Heart right ventricle (tissue), 16 donors: ENCODE results near the gene ADGRD1. TPM values are rescaled to one million over a fixed set of nuclear protein-coding genes. Genes with fewer than 3 reads are reported as not detected.

Experiments
- ATAC-seq, 8 donors: fragments of 200-7000 bp; cut with Tn5 transposase; one replicate each; pipeline ENCODE4 v1.9.1; 2020; ENCODE audit warnings: mild to moderate bottlenecking in 8 of 8, moderate library complexity in 8 of 8, moderate number of reproducible peaks in 1 of 8
- DNase-seq, 2 donors: peaks; one replicate each; pipeline ENCODE4 v3.0.0-alpha.2; 2020
- H3K27ac ChIP-seq, 10 donors: fragments of 200-600 bp; sonication (generic) in 2 of 10; one replicate each; pipeline versions ENCODE4 v1.5.0 to v1.8.0; 2020 to 2022; ENCODE audit warnings: mild to moderate bottlenecking in 3 of 10
- H3K27me3 ChIP-seq, 7 donors: fragments of 200-600 bp; one replicate each; pipeline ENCODE4 v1.8.0; 2021 to 2022; ENCODE audit warnings: mild to moderate bottlenecking in 2 of 7
- H3K36me3 ChIP-seq, 9 donors: fragments of 200-600 bp; sonication (generic) in 1 of 9; one replicate each; pipeline versions ENCODE4 v1.5.0 to v1.8.0; 2020 to 2022; ENCODE audit warnings: mild to moderate bottlenecking in 2 of 9
- H3K4me1 ChIP-seq, 9 donors: fragments of 200-600 bp; sonication (generic) in 1 of 9; one replicate each; pipeline versions ENCODE4 v1.5.0 to v1.8.0; 2020 to 2022; ENCODE audit warnings: mild to moderate bottlenecking in 4 of 9
- H3K4me3 ChIP-seq, 10 donors: fragments of 200-600 bp; sonication (generic) in 2 of 10; one replicate each; pipeline versions ENCODE4 v1.5.0 to v1.8.0; 2020 to 2022; ENCODE audit warnings: mild to moderate bottlenecking in 7 of 10, moderate library complexity in 2 of 10
- H3K9me3 ChIP-seq, 11 donors: fragments of 200-600 bp in 10 of 11; sonication (generic) in 2 of 11; one replicate each; pipeline versions ENCODE4 v1.5.0 to v1.8.0; 2013 to 2022; ENCODE audit warnings: mild to moderate bottlenecking in 2 of 11, control low read depth in 1 of 11, moderate library complexity in 1 of 11
- CTCF ChIP-seq, 9 donors: fragments of 200-600 bp; sonication (generic) in 2 of 9; IDR thresholded peaks; one replicate each; pipeline versions ENCODE4 v1.5.0 to v1.8.0; 2021 to 2022; ENCODE audit warnings: antibody characterized with exemption in 9 of 9, mild to moderate bottlenecking in 5 of 9, moderate library complexity in 1 of 9
- WGBS, 2 donors: extraction: QIAGEN DNeasy Blood & Tissue Kit; methylation state at CpG; one replicate each; pipeline ENCODE4 v1.1.7; 2013; ENCODE audit warnings: inconsistent platforms in 1 of 2; 5-methylcytosine and 5-hydroxymethylcytosine counted together
- intact Hi-C, 10 donors: fragments of 100-400 bp; cut with DNase I; formaldehyde crosslinking; loops; one replicate each; pipeline versions ENCODE4 v1.11.1 to v1.14.2; 2022
- polyA plus RNA-seq, 2 donors: library from polyadenylated mRNA; stranded (reverse); fragments of 200-250 nt; gene quantifications; one replicate each; pipeline ENCODE4 v1.2.3, GENCODE V29; 2013
- total RNA-seq, 10 donors: library from RNA; stranded (reverse); fragmentation: NEBNext Ultra II Directional in 3 of 10; extraction: Animal tissue kit (Norgen Biotek cat#: 25700) in 3 of 10; gene quantifications; one replicate each; pipeline versions ENCODE4 v1.2.1 to v1.2.4, GENCODE V29; 2021 to 2023
- donor health status: Arrhythmogenic right ventricular cardiomyopathy.
- donor health status: ischemic (EF 13 %, LVEDD 7.1; RV severe dilation, severe dysfunction).
- donor health status: healthy with polysubstance abuse.
- donor health status: DM: no; HTN: yes; CAD: no.
- donor health status: DM: no; HTN: no; CAD: no.
- donor health status: ischemic (EF 25% LVEDD 6.9; RV normal size, moderate dysfunction).
- donor health status: ischemic (EF 25% LVEDD 5.7; RV mildly dilated, moderate dysfunction).
- donor health status: healthy.
- donor health status: DM: yes; HTN: yes; CAD: no.
- donor health status: Ischemic cardiomyopathy.
- donor health status: ischemic (EF 35%, LVEDD 5.7; RV mildly dilated, moderate dysfunction).
- donor health status: nonischemic (EF 11% LVEDD 7.7; RV severe dilation, severe dysfunction).
- donor health status: DM: yes; HTN: yes; CAD: no.
- donor health status: PGD.
- donor health status: ischemic (EF 29% LVEDD 5.4; RV normal size, mild dysfunction).
- donor health status: nonischemic (EF 23%, LVEDD 6.1; RV moderate dilation, normal function).

Gene ADGRD1
- total and polyA plus RNA-seq, 12 donors, result 16.8 to 157 (median 69.7) TPM

GRCh38 chr12:131142891-131143657, 189.4 kb downstream of the ADGRD1 start:
- no peak overlapping the region for H3K27ac ChIP-seq

GRCh38 chr12:131146173-131146675, 192.5 kb downstream of the ADGRD1 start:
- peak in 1 of 8 donors; percentile 56 for ATAC-seq
- Histone ChIP-seq H3K36me3 (no peaks in the 10 kb centered on the region), H3K27ac (no peak overlapping the region), H3K27me3 (no peaks in the 10 kb centered on the region), H3K9me3 (peaks cover 0 to 8% (median 0%) of the 10 kb centered on the region in 11 donors), H3K4me3 (no peak overlapping the region), H3K4me1 (peaks cover 0 to 7% (median 0%) of the 10 kb centered on the region in 9 donors)
- no peak for DNase-seq
- intact Hi-C loops, result no loop called here
- WGBS, 2 donors, result 81 to 82% methylated on average over 5 of the region's 5 CpGs
- TF ChIP-seq CTCF (IDR thresholded peaks at IDR 0.05), result no peak

More at GRCh38 chr12:131142891-131143657, 189.4 kb downstream of the ADGRD1 start:
- intact Hi-C loops, result no loop called here
- DNase-seq, result no peak
- WGBS, 2 donors, result 57 to 64% methylated on average over 19 of the region's 19 CpGs
- Histone ChIP-seq H3K4me3 (peak overlapping the region in 1 of 10 donors; percentile 6), H3K9me3 (no peaks in the 10 kb centered on the region), H3K36me3 (peaks cover 0 to 16% (median 0%) of the 10 kb centered on the region in 9 donors), H3K27me3 (no peaks in the 10 kb centered on the region), H3K4me1 (peaks cover 0 to 7% (median 0%) of the 10 kb centered on the region in 9 donors)
- no peak for TF ChIP-seq CTCF (IDR thresholded peaks at IDR 0.05)
- ATAC-seq, result peak in 5 of 8 donors; percentile 29 to 69 (median 41)

DNA sequence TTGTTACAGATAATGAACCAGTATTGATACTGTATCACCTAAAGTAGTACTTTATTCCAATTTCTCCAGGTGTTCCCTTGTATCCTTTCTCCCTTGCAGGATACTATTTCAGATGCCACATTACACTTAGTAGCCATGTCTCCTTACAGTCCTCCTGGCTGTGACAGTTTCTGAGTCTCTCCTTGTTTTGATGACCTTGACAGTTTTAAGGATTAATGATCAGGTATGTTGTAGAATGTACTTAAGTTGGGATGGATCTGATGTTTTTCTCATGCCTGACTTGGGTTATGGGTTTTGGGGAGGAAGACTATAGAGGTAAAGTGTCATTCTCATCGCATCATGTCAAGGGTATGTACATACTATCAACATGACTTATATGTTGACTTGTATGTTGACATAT, 193.6 kb downstream of the ADGRD1 start:
- peaks cover 0 to 8% (median 0%) of the 10 kb centered on the region in 11 donors for H3K9me3 ChIP-seq
- no peak for DNase-seq
- no peak for ATAC-seq
- no peak for TF ChIP-seq CTCF (IDR thresholded peaks at IDR 0.05)
- H3K27ac ChIP-seq, result no peak overlapping the region
- intact Hi-C loops, result no loop called here
- H3K27me3 ChIP-seq, result no peaks in the 10 kb centered on the region
- H3K36me3 ChIP-seq, result no peaks in the 10 kb centered on the region
- WGBS, 2 donors, result 94 to 97% methylated on average over 1 of the region's 1 CpG
- no peak overlapping the region for H3K4me3 ChIP-seq
- H3K4me1 ChIP-seq, result peaks cover 0 to 7% (median 0%) of the 10 kb centered on the region in 9 donors

DNA sequence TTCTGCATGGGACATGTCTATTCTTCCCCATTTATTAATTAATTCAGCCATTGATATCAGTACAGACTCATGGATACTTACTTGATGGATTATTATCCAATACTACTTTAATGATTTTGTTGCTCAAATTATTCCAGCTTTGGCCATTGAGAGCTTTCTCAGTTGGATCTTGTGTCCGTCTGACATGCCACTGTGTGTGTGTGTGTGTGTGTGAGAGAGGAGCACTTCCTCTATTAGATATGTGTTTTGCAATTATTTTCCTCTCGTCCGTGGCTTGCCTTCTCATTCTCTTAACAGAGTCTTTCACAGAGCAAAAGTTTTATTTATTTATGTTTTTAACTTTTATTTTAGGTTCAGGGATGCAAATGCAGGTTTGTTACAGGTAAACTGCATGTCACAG, 194.2 kb downstream of the ADGRD1 start:
- H3K4me1 ChIP-seq, result peaks cover 0 to 5% (median 0%) of the 10 kb centered on the region in 9 donors
- TF ChIP-seq CTCF (IDR thresholded peaks at IDR 0.05), result no peak
- WGBS, 2 donors, result 57 to 71% methylated on average over 3 of the region's 3 CpGs
- peaks cover 0 to 8% (median 0%) of the 10 kb centered on the region in 11 donors for H3K9me3 ChIP-seq
- no peaks in the 10 kb centered on the region for H3K36me3 ChIP-seq
- no peak overlapping the region for H3K27ac ChIP-seq
- H3K27me3 ChIP-seq, result no peaks in the 10 kb centered on the region
- no peak overlapping the region for H3K4me3 ChIP-seq
- ATAC-seq (no peak), DNase-seq (peak in 1 of 2 donors; percentile 54)
- intact Hi-C loops, result no loop called here
